CMK (cell line): Measurements from ENCODE around the gene RBM47.
"Not testable (repeated sequence)": the region's sequence is repeated elsewhere in the genome, so short reads cannot be mapped to it uniquely, and the experiment has no call there.

Experiments
- DNase-seq: peaks from one replicate; pipeline ENCODE4 v3.0.0-alpha.2; 2010; ENCODE audit warnings: low read depth

Gene RBM47

DNA sequence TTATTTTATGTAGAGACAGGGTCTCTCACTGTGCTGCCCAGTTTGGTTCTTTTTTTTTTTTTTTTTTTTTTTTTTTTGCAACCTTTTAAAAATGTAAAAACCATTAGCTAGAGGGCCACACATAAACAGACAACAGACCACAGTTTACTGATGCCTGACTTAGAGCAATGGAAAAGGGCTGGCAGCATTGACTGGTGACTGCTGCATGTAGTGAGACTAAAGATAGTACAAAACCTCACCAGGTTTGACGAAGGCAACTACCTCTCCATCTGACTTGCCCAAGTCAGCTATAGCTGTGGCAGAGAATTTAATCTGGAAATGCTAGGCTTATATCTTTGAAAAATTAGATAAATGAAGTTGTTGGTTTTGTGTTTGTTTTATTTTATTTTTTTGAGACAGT is 102.9 kb downstream of the RBM47 start:
- DNase-seq = no peak

DNA sequence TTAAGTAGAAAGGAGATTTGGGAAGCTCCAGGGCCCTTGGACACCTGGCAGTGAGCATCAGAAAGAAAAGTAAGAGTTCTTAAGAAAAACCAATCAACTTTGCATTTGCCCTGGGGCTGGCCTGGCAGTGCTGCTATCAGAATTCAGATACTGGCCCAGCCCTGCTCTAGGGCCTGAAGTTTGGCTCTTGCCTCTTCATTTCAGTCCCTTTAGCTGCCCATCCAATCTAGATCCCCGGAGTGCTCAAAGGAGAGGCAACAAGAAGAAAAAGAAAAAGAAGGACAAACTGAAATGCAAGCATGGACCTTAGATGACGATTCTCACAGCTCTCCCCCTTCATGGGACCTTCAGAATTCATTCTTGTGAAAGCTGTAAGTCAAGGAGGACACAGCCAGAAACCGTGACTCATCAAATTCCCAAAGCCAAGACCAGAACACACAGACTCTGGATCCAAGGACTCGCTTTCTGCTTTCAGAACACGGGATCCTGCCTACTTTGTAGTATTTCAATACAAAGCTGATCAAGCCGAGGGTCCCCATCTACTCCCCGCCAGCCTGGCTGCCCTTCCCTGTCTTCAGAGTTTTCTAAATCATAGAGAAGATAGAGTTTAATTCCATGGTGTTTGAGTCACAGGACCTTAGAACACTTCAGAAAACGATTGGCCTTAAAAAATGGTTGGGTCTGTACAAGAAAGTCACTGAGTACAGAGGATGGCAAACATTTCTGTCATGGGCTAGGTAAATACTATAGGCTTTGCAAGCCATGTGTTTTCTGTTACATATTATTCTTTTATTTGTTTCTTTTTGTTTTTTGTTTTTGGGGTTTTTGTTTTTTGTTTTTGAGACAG is 103.7 kb downstream of the RBM47 start:
- DNase-seq = no peak

DNA sequence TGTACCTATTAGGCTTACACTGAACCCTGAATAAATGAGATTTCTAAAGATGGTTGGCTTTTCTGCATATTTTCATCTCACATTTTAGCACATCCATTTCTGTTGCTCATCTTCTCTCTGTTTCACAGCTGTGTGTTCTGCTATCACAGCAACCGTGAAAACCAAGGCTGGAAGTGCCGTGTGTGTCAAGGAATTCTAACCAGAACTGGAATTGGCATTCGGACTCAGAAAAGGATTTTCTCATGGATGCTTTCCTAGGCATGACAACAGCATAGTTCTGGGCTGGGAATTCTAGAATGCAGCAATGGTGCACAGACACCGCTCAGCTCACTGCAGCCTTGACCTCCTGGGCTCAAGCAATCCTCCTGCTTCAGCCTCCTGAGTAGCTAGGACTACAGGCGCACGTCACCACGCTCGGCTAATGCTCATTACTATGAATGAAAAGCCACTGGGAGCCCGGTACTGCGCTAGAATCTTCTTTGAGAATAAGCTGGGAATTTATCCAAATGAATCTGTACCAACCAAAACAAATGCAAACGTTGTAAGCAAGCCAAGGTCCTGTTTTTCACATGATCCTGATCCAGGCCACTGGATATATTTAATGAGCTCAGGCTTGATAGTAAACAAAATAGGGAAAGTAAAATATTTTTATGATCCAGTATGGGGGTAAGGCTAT is 105.2 kb downstream of the RBM47 start:
- no peak for DNase-seq

DNA sequence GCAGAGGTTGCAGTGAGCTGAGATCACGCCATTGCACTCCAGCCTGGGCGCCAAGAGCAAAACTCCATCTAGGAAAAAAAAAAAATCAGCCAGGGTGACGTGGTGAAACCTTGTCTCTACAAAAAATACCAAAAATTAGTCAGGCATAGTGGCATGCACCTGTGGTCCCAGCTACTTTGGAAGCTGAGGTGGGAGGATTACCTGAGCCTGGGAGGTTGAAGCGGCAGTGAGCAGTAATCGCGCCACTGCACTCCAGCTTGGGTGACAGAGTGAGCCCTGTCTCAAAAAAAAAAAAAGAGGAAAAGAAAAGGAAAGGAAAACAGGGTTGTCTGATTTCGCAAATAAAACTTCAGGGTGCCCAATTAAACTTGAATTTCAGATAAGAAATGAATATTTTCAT is 106.1 kb downstream of the RBM47 start:
- DNase-seq = no peak

DNA sequence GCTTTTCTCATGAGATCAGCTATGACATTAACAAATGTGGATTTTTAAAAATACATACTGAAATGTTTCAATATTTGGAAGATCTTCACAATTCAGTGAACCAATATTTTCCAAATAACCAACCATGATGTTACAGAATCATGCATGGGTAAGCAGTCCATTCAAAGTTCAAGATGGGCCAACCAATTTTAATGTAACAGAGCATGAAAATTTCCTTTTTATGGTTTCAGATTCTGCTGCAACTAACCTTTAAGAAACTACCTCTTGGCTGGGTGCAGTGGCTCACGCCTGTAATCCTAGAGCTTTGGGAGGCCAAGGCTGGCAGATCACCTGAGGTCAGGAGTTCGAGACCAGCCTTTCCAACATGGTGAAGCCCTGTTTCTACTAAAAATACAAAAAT is 107.7 kb downstream of the RBM47 start:
- DNase-seq = no peak

DNA sequence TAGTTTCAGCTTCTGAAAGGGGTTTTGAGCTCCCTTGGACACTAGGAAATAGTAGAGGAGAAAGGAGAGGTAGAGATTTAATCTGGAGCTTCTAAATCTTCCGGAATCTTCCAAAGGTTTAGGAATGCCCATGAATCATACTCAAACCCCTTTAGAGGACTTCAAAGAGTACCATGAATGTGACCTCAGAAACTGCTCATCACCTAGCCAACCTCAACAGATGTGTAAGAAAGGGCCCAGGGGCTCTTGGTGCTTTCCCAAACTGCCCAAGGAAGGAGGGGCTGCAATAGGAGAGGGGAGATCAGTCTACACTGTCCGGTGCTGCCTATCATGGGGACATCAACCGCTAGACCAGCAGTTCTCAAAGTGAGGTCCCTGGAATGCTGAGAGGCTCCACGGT is 109.1 kb downstream of the RBM47 start:
- DNase-seq = no peak

DNA sequence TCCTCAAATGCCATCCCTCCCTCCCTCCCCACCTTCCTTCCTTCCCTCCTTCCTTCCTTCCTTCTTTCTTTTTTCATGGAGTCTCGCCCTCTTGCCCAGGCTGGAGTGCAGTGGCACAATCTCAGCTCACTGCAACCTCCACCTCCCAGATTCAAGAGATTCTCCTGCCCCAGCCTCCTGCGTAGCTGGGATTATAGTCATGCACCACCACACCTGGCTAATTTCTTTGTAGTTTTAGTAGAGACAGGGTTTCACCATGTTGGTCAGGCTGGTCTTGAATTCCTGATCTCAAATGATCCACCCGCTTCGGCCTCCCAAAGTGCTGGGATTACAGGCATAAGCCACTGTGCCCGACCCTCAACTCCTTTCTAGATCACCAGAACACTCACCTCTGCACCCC is 112.6 kb downstream of the RBM47 start:
- not testable (repeated sequence) for DNase-seq

DNA sequence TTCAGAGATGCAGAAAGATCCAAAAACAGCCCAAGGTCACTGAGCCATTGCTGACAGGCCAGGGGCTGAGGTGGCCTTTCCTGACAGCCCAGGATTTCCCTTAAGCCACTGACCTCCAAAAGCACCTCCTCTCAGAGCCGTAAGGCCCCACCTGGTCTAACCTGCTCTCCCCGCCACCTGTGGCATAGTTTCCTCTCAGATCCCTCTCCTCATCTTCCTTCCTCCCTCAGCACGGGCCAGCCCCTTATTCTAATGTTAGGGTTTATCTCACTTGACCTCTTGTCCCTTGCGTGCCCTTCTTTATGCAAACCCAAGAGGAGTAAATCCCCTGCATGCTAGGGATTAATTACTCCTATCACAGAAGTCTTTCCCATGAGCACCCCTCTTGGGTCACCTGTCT is 113.0 kb downstream of the RBM47 start:
- DNase-seq = no peak

DNA sequence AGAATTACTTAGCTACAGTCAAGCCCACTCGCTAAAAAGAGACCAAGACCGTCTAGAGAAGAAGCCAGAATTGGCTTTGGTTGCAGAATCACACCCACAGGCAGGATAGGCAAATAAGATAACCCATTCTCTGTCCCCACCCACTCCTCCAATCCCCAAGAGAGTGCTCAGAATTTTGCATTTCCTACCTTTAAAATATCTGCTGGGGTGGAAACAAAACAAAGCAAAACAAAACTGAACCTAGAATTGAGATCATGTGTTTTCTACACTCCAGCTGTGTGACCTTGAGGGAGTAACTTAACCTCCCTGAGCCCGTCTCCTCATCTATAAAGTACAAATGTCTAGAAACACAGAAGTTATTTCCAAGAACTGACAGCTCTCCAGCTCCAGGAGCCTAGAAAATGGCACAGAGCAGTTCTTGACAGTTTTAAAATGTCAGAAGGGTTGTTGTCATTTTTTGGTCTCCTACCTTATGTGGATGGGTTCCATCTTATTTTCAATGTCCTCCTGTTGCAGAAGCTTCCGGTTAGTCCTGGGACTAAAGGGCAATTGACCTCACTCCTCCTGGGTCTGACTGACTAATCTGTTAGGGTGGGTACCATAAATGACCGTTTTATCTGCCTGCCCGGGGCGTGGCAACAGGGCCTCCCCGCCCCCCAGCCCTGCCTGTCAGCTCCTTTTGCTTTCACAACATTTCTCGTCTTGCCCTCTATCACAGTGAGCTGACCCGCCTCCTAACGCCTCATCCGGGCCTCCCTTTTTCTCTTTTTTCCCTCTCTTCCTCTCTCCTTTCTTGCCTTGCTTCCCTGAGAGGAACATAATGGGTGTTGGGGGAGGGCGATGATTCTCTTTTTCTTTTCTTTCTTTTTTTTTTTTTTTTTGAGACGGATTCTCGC is 114.0 kb downstream of the RBM47 start:
- no peak for DNase-seq

DNA sequence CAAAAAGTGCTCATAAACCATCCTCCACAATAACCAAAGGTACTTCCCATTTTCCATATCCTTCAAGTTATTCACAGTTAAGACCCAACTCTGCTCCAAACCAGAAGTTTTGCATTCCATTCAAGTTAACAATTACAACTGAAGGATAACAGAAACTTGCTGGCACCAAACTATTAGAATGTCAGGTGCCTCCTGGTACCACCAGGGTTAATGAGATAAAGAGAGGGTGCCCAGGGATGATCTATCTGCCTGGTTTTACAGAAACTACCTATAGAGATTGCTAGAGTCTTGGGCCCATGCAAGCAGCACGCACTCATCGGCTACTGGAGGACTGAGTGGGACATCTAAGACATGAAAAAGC is 114.6 kb downstream of the RBM47 start:
- no peak for DNase-seq

DNA sequence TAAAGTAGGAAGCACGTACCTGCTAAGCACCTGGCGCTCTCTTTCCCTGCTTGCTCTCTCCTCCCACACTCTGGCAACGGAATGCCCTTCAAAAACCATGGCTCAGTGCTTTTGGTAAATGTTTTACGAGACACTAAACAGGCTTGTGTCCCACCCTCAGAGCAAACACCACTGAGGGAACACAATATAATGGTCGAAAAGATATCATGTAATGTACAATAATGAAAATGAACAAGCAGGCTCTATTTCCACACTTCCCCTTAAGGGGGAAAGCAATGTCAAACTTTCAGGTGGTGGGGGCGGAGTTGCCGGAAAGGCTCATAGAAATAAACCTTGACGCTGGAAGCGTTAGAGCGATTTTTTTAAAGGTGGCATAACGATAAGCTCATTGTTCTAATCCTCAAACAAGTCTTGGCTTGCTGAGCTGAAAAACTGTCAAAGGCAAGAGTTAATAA is 115.1 kb downstream of the RBM47 start:
- no peak for DNase-seq

DNA sequence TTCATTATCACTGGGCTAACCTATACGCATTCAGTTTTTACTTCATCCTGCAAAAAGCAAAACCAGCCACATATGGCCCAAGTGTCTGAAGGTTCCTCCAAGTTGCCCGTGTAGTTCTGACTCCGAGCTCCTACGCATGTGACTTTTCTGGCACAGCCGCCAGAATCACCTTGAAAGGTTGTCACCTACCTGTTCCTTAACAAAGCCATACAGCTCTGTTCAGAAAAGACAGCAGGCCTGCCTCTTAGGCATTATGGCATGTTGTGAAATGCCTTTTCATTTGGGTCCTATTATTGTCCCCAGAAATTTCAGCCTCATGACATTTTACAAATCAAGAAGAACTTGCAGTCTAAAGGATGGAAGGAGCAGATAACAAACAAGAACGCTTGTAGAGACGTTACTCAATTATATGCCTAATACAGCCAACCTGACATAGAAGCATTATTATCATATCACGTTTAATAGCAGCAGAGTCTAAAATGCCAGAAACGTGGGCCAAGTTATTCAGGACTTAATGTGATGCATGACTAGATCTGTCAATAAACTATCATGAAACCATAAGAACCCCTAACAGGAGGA is 118.5 kb downstream of the RBM47 start:
- no peak for DNase-seq

DNA sequence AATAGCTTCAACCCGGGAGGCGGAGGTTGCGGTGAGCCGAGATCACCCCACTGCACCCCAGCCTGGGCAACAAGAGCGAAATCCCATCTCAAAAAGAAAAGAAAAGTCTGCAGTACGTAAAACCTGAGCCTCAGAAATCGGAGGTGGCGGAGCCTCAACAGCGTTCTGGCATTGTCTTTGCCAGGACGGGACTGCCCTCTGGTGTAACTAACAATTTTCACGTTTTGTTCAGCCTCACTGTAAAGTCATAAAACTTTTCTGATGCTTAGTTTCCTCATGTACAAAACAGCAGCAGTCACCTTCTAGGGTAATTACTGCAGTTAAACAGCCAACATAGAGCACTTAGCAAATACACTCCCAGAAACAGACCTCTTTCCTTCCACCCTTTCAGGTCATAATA is 121.7 kb downstream of the RBM47 start:
- no peak for DNase-seq

DNA sequence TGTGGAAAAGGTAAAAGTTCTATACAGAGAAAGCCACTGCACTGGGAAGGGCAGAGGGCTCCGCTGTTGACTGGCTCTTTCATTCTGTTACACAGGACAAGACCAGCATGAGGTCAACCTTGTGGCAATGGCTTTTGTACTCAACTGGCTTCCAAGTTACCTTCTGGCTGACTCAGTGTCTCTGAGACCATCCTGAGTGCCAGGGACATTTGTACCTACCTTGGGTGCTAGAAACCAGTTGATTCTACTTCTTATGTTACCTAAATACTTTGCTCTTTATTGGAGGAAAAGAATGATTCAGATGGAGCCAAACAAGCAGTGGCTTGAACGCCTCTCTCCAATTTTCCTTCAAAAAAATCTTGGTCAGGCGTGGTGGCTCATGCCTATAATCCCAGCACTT is 123.2 kb downstream of the RBM47 start:
- DNase-seq = no peak

DNA sequence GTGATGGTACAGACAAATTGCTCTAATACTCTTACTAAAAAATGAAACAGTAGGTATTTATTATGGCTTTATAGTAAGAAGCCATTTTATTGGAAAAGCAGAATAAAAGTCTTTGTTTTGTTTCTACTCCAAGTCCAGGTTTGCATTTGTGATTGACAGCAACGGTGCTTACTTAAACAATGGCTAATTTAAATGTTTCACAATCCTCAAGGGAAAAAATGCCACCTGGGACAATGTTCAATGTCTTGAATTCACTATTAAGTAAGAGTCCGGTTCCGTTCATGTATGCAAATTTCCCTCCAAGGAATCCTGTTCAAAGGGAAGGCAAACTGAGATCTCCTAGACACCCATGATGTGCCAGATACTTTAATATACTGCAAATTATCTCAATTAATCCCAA is 123.6 kb downstream of the RBM47 start:
- DNase-seq = no peak

DNA sequence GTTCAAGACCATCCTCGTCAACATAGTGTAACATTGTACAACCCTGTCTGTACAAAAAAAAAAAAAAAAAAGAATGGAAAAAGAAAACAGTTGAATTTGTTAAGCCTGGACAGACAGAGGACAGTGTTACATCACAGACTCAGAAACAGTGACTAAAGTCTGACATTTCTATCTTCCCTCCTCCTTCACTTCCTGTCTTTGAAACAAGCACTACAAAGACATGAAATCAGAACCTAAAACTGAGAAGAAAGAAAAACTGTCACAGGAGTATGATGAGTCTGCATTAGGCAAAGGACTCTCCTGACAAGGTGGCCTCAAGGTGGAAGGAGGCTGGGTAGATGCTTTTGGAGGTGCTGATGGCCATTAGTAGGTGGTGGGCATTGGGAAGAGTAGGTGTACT is 126.7 kb downstream of the RBM47 start:
- DNase-seq = no peak

DNA sequence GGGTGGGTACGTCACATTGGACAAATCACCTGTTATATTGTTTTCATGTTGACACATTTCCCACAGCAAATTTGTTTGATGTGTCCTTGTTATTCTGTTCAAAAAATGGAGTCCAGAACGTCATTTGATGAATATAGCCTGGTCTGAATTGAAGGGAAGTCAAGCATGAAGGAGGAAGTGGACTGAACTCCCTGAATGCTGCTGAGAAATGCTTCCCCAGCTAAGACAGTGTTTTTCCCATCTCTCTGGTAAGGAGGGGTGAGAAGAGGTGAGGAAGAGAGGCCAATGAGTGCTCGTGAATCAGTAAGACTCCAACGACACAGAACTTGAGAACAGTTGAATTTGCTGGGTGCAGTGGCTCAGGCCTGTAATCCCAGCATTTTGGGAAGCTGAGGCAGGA is 127.4 kb downstream of the RBM47 start:
- no peak for DNase-seq

DNA sequence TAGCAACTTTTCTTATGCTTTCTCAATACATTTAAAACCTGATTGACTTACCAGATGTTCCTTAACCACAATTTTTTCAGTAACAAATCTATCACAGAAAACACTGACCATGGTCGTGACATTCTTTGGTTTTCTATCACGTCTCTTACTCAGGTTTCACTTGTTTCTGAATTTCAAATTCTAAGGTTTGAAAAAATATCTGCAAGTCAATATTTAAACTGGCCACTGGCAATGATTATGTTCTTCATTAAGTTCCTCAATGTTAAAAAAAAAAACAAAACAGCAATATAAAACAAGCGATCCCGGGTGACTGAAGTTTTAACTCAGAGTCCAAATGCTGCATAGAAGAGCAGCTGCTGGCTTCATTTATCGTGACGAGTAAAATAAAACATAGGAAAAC is 128.9 kb downstream of the RBM47 start:
- DNase-seq = no peak

DNA sequence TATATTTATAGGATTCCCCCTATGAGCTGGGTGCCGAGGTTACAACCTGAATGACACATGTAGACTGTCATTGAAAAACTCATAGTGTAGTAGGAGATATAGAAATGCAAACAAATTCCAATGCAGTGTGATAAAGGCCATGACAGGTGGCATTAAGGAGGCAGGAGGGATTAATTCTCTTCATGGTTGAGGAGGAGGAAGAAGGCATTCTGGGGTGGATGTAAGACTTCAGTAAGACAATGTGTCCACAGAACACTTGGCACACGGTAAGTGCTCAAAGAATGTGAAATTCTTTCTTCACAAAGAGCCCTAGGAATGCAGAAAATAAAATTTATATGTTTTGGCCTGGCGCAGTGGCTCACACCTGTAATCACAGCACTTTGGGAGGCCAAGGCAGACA is 136.5 kb downstream of the RBM47 start:
- no peak for DNase-seq

DNA sequence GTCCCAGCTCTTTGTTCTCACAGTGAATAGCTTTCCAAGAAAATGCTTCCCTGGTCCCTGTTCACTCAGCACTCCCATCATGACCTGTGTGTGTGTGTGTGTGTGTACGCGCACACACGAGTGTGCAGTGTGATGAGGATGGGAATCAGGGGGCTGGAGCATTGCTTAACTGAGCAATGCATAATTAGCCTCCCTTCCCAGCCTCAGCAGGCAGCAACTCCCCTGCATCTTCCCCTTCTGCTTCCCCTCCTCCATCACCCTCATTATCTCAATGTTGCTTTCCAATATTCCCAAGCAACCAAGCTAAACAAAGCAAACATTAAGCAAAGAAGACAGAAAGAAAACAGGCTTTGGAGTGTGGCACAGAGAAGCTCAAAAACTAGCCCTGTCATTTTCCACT is 137.0 kb downstream of the RBM47 start:
- DNase-seq = no peak

DNA sequence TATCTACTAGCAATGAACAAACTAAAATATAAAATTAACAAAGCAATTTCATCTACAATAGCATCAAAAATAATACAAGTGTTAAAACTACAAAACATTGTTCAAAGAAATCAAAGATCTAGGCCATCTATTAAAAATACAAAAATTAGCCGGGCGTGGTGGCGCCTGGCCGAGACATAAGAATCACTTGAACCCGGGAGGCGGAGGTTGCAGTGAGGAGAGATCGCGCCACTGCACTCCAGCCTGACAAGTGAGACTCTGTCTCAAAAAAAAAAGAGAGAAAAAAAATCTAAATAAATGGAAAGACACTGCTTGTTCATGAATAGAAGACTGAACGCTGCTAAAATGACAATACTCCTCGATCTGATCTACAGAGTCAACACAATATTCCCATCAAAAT is 139.2 kb downstream of the RBM47 start:
- DNase-seq = no peak

DNA sequence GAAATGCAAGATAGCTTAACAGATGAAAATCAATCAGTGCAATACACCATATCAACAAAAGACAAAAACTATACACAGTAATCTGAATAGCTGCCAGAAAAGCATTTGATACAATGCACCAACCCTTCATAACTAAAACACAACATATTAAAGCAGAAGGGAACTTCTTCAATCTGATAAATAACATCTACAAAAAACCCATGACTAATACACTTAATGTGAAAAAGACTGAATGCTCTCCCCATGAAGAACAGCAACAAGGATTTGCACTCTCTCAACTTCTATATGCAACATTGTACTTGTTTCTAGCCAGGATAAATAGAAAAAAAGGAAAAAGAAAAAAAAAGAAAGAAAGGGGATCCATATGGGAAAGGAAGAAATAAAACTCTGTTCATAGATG is 139.7 kb downstream of the RBM47 start:
- DNase-seq = no peak
